IMR-90 (cell line): ENCODE data around the gene IL2RG. TPM values are rescaled to one million over a fixed set of nuclear protein-coding genes. Genes with fewer than 3 reads are reported as not detected.

Experiments
- ATAC-seq: fragments of 200-7000 bp; cut with Tn5 transposase; 2 replicates; pipeline ENCODE4 v1.9.1; 2020; ENCODE audit warnings: low read depth, mild to moderate bottlenecking, moderate library complexity
- BruUV-seq: library from RNA; stranded (reverse); fragments of 400-500 nt; replicated peaks from 2 replicates; lab custom pipeline; 2021; lab: Mats Ljungman, UMichigan
- CTCF ChIA-PET: fragments of 300-600 bp; formaldehyde crosslinking; extraction: SDS; loops from one replicate; lab custom pipeline; 2021; ENCODE audit warnings: antibody characterized with exemption; lab: Yijun Ruan, JAX
- POLR2A ChIA-PET: fragments of 300-600 bp; sonication (Branson Sonifier 250); formaldehyde crosslinking; loops from one replicate; lab custom pipeline; 2022; ENCODE audit warnings: antibody characterized with exemption; ENCODE audit not compliant: unreplicated experiment; lab: Charles Lee
- DNase-seq: peaks from one replicate; pipeline ENCODE4 v3.0.0; 2013
- H2AFZ ChIP-seq: replicated peaks from 2 replicates; pipeline ENCODE3; 2013; ENCODE audit warnings: low read length, mild to moderate bottlenecking; ENCODE audit not compliant: poor library complexity
- H2AK5ac ChIP-seq: 2 replicates; pipeline ENCODE4 v1.6.1; 2013; ENCODE audit warnings: low read depth, low read length, inconsistent platforms
- H2AK9ac ChIP-seq: replicated peaks from 2 replicates; pipeline ENCODE3; 2013; ENCODE audit warnings: mild to moderate bottlenecking, low read depth, low read length, moderate library complexity; ENCODE audit not compliant: poor library complexity
- H2BK120ac ChIP-seq: 2 replicates; pipeline ENCODE4 v1.6.1; 2013; ENCODE audit warnings: low read depth, low read length, inconsistent platforms
- H2BK15ac ChIP-seq: 3 replicates; pipeline ENCODE4 v1.6.1; 2013; ENCODE audit warnings: low read depth, low read length, inconsistent platforms
- H2BK20ac ChIP-seq: 2 replicates; pipeline ENCODE4 v1.6.1; 2013; ENCODE audit warnings: low read depth, mild to moderate bottlenecking, inconsistent platforms, low read length, moderate library complexity
- H2BK5ac ChIP-seq: 2 replicates; pipeline ENCODE4 v1.6.1; 2013; ENCODE audit warnings: mild to moderate bottlenecking, low read depth, low read length, inconsistent platforms; ENCODE audit not compliant: poor library complexity, severe bottlenecking
- H3K14ac ChIP-seq: replicated peaks from 2 replicates; pipeline ENCODE4 v1.6.1; 2013; ENCODE audit warnings: low read depth, low read length, inconsistent platforms
- H3K18ac ChIP-seq: 2 replicates; pipeline ENCODE4 v1.6.1; 2013; ENCODE audit warnings: low read depth, low read length, control low read depth
- H3K23ac ChIP-seq: 2 replicates; pipeline ENCODE4 v1.6.1; 2013; ENCODE audit warnings: low read depth, low read length, inconsistent platforms
- H3K27ac ChIP-seq: 2 replicates; pipeline ENCODE4 v1.5.1; 2013; ENCODE audit warnings: mild to moderate bottlenecking, control low read depth, low read length; ENCODE audit not compliant: insufficient read depth
- H3K27me3 ChIP-seq: 2 replicates; pipeline ENCODE4 v1.6.1; 2013; ENCODE audit warnings: low read length; ENCODE audit not compliant: control insufficient read depth, insufficient read depth
- H3K36me3 ChIP-seq: 2 replicates; pipeline ENCODE4 v1.6.1; 2013; ENCODE audit warnings: low read length, mixed read lengths; ENCODE audit not compliant: control insufficient read depth, insufficient read depth
- H3K4ac ChIP-seq: 2 replicates; pipeline ENCODE4 v1.6.1; 2013; ENCODE audit warnings: low read depth, low read length, inconsistent platforms
- H3K4me1 ChIP-seq: 2 replicates; pipeline ENCODE4 v1.6.1; 2013; ENCODE audit warnings: low read length, mixed read lengths; ENCODE audit not compliant: control insufficient read depth, insufficient read depth
- H3K4me2 ChIP-seq: 2 replicates; pipeline ENCODE4 v1.6.1; 2013; ENCODE audit warnings: low read depth, mild to moderate bottlenecking, control low read depth, low read length, moderate library complexity
- H3K4me3 ChIP-seq: 2 replicates; pipeline ENCODE4 v1.5.1; 2013; ENCODE audit warnings: low read depth, mild to moderate bottlenecking, control low read depth, low read length, moderate library complexity; ENCODE audit not compliant: insufficient read depth
- H3K56ac ChIP-seq: 2 replicates; pipeline ENCODE4 v1.6.1; 2013; ENCODE audit warnings: low read length, inconsistent platforms; ENCODE audit not compliant: insufficient read depth; ENCODE audit errors: extremely low read depth
- H3K79me1 ChIP-seq, 2 experiments: 2 replicates each; pipeline ENCODE4 v1.6.1; 2013; ENCODE audit warnings: low read length in 2 of 2, inconsistent platforms in 1 of 2, low read depth in 1 of 2
- H3K9ac ChIP-seq: 2 replicates; pipeline ENCODE4 v1.6.1; 2013; ENCODE audit warnings: low read depth, low read length, control low read depth
- H3K9me1 ChIP-seq: 2 replicates; pipeline ENCODE4 v1.6.1; 2013; ENCODE audit warnings: low read length, inconsistent platforms; ENCODE audit not compliant: insufficient read depth
- H3K9me3 ChIP-seq: 2 replicates; pipeline ENCODE4 v1.6.1; 2013; ENCODE audit warnings: low read length; ENCODE audit not compliant: control insufficient read depth, insufficient read depth
- H4K20me1 ChIP-seq: 2 replicates; pipeline ENCODE4 v1.6.1; 2013; ENCODE audit warnings: low read length, inconsistent platforms; ENCODE audit not compliant: insufficient read depth
- H4K5ac ChIP-seq: 2 replicates; pipeline ENCODE4 v1.6.1; 2013; ENCODE audit warnings: mild to moderate bottlenecking, low read depth, low read length, control low read depth
- H4K8ac ChIP-seq, 2 experiments: 2 replicates each; pipeline ENCODE4 v1.6.1; 2013; ENCODE audit warnings: low read depth in 2 of 2, low read length in 2 of 2, control low read depth in 1 of 2, inconsistent platforms in 1 of 2
- H4K91ac ChIP-seq: 2 replicates; pipeline ENCODE4 v1.6.1; 2013; ENCODE audit warnings: low read depth, low read length, inconsistent platforms; ENCODE audit not compliant: insufficient read depth
- BHLHE40 ChIP-seq: fragments of 150-350 bp; IDR thresholded peaks from 2 replicates; pipeline ENCODE4 v1.6.1; 2016; ENCODE audit warnings: mild to moderate bottlenecking, low read depth, low read length
- CEBPB ChIP-seq: IDR thresholded peaks from 2 replicates; pipeline ENCODE4 v1.6.1; 2012; ENCODE audit warnings: low read depth, low read length, improper control_type of control experiment
- CHD1 ChIP-seq: IDR thresholded peaks from 2 replicates; pipeline ENCODE4 v1.6.1; 2012; ENCODE audit warnings: low read depth, low read length, improper control_type of control experiment
- CTCF ChIP-seq: conservative IDR thresholded peaks from 2 replicates; pipeline ENCODE4 v1.5.1; 2012; ENCODE audit warnings: mild to moderate bottlenecking, low read depth, low read length, improper control_type of control experiment
- FOS ChIP-seq: fragments of 150-350 bp; IDR thresholded peaks from 2 replicates; pipeline ENCODE4 v1.6.1; 2016; ENCODE audit warnings: low read depth, low read length
- MAFK ChIP-seq: IDR thresholded peaks from 2 replicates; pipeline ENCODE4 v1.6.1; 2012; ENCODE audit warnings: low read depth, low read length, improper control_type of control experiment
- MAZ ChIP-seq: IDR thresholded peaks from 2 replicates; pipeline ENCODE4 v1.6.1; 2012; ENCODE audit warnings: low read depth, mild to moderate bottlenecking, low read length, improper control_type of control experiment, moderate library complexity, borderline replicate concordance
- MXI1 ChIP-seq: IDR thresholded peaks from 2 replicates; pipeline ENCODE4 v1.6.1; 2012; ENCODE audit warnings: low read depth, mild to moderate bottlenecking, low read length, moderate library complexity, borderline replicate concordance
- NFE2L2 ChIP-seq: fragments of 150-350 bp; IDR thresholded peaks from 2 replicates; pipeline ENCODE4 v1.6.1; 2016; ENCODE audit warnings: low read depth, mild to moderate bottlenecking, low read length
- POLR2A ChIP-seq: IDR thresholded peaks from 2 replicates; pipeline ENCODE4 v1.6.1; 2012; ENCODE audit warnings: mild to moderate bottlenecking, low read depth, low read length
- RAD21 ChIP-seq: IDR thresholded peaks from 2 replicates; pipeline ENCODE4 v1.6.1; 2012; ENCODE audit warnings: low read length, improper control_type of control experiment
- RCOR1 ChIP-seq: IDR thresholded peaks from 2 replicates; pipeline ENCODE4 v1.6.1; 2012; ENCODE audit warnings: mild to moderate bottlenecking, low read length, improper control_type of control experiment; ENCODE audit not compliant: insufficient replicate concordance
- RFX5 ChIP-seq: IDR thresholded peaks from 2 replicates; pipeline ENCODE4 v1.8.0; 2012; ENCODE audit warnings: low read depth, mild to moderate bottlenecking, low read length, moderate library complexity
- SMC3 ChIP-seq: fragments of 150-350 bp; IDR thresholded peaks from 2 replicates; pipeline ENCODE4 v1.6.1; 2016; ENCODE audit warnings: low read depth, mild to moderate bottlenecking, antibody characterized with exemption, low read length, moderate library complexity
- USF2 ChIP-seq: fragments of 150-350 bp; IDR thresholded peaks from 2 replicates; pipeline ENCODE4 v1.6.1; 2017; ENCODE audit warnings: mild to moderate bottlenecking, antibody characterized with exemption, low read length, low read depth
- WGBS, 2 experiments: methylation state at CpG; one replicate each; pipeline versions ENCODE4 v1.1.5 to v1.1.7; 2013; ENCODE audit warnings: missing lambda C conversion rate in 2 of 2; ENCODE audit not compliant: insufficient read length in 1 of 2; ENCODE audit errors: extremely low coverage in 2 of 2; 5-methylcytosine and 5-hydroxymethylcytosine counted together
- dilution Hi-C: fragments of 300-500 bp; cut with HindIII; formaldehyde crosslinking; loops from one replicate; pipeline ENCODE4 v1.14.3; 2018; ENCODE audit warnings: low sequenced_read_pairs; ENCODE audit not compliant: unreplicated experiment
- in situ Hi-C: fragments of 300-500 bp; cut with MboI; formaldehyde crosslinking; loops from 3 replicates; pipeline ENCODE4 v1.14.3; 2019; ENCODE audit warnings: low sequenced_read_pairs, inconsistent platforms, mixed read lengths
- intact Hi-C: fragments of 100-400 bp; cut with micrococcal nuclease; formaldehyde crosslinking; loops from 2 replicates; pipeline ENCODE4 v1.10.0; 2022
- polyA plus RNA-seq, 3 experiments: library from polyadenylated mRNA; depleted of rRNA; stranded (reverse); fragments of >200 nt; gene quantifications; 2 replicates each; pipeline ENCODE4 v1.2.3, GENCODE V29; 2012; ENCODE audit warnings: low replicate concordance in 1 of 3
- total RNA-seq: library from RNA; depleted of rRNA; stranded (reverse); fragments of >200 nt; gene quantifications from 2 replicates; pipeline ENCODE4 v1.2.3, GENCODE V29; 2012

The IL2RG gene
- total and polyA plus RNA-seq, 2 of the 4 experiments (the other 2 are of a cell fraction): not detected

GRCh38 chrX:71131510-71131909 lies 20.1 kb upstream of the IL2RG start:
- intact Hi-C loops: no loop called here
- dilution Hi-C loops: no loop called here
- WGBS, 2 experiments: no CpG with 5 or more reads among the region's 4 CpGs
- no TSS peak for BruUV-seq
- H4K20me1 ChIP-seq: peaks cover 5% of the 10 kb centered on the region; the same call in 1 of the 2 replicates
- no peak overlapping the region for H2AFZ ChIP-seq
- H3K9me1 ChIP-seq: no peaks in the 10 kb centered on the region
- H2BK15ac ChIP-seq: no peak overlapping the region
- ChIA-PET CTCF (no interaction called here), POLR2A (no interaction called here)
- ATAC-seq (no peak), DNase-seq (no peak)
- no peak overlapping the region for H3K23ac ChIP-seq
- H2BK5ac ChIP-seq: no peak overlapping the region
- peaks cover 0 to 5% of the 10 kb centered on the region in 2 experiments; a peak in 1 of 4 replicates for H3K79me1 ChIP-seq
- in situ Hi-C loops: no loop called here
- no peak overlapping the region for H2BK20ac ChIP-seq
- H3K14ac ChIP-seq: no peak overlapping the region
- H2BK120ac ChIP-seq: no peak overlapping the region
- no peak overlapping the region for H3K18ac ChIP-seq
- no peak overlapping the region for H4K91ac ChIP-seq
- H3K4me1 ChIP-seq: no peaks in the 10 kb centered on the region
- no peaks in the 10 kb centered on the region for H3K9me3 ChIP-seq
- H2AK9ac ChIP-seq: no peak overlapping the region
- H3K36me3 ChIP-seq: peaks cover 59% of the 10 kb centered on the region
- H3K56ac ChIP-seq: no peak overlapping the region
- H4K5ac ChIP-seq: no peak overlapping the region
- H3K9ac ChIP-seq: no peak overlapping the region
- no peaks in the 10 kb centered on the region; the same call in 1 of the 2 replicates for H3K27me3 ChIP-seq
- no peak overlapping the region for H3K4me3 ChIP-seq
- H3K4me2 ChIP-seq: no peak overlapping the region
- TF ChIP-seq USF2 (no peak), RAD21 (no peak), FOS (no peak), CEBPB (no peak), NFE2L2 (no peak), RFX5 (no peak), SMC3 (no peak), MAZ (no peak), MXI1 (no peak), MAFK (no peak), POLR2A (no peak), BHLHE40 (no peak), CTCF (no peak), RCOR1 (no peak), CHD1 (no peak)
- no peak overlapping the region for H3K4ac ChIP-seq
- no peak overlapping the region for H3K27ac ChIP-seq
- H4K8ac ChIP-seq: no peak overlapping the region
- H2AK5ac ChIP-seq: no peak overlapping the region
